ENCODE data around the gene PROSER3. TPM values are rescaled to one million over a fixed set of nuclear protein-coding genes. Genes with fewer than 3 reads are reported as not detected.

Gene PROSER3
- total RNA-seq, 4 donors from 2014 or later: 10.1 to 17.1 (median 13.4) TPM

DNA sequence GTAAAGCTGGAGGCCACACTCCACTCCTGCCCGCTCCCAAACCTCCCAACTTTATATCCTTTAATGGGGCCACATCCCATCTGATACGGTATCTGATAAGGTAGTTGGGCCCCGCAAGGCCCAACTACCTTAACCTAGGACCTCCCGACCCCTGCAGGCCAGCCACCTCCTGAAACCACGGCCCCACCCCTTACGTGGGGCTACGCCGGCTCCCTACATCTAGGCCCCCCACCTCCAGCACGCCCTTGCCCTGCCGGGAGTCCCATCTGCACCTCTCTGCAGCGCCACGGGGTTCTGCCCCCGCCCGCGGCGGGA lies 17.9 kb upstream of the PROSER3 start:
- Histone ChIP-seq H3K4me1 (peaks cover 0 to 48% (median 15%) of the 10 kb centered on the region in 3 donors), H3K27me3 (no peaks in the 10 kb centered on the region), H3K36me3 (peaks cover 0 to 58% of the 10 kb centered on the region in 2 donors), H3K9me3 (no peaks in the 10 kb centered on the region), H3K27ac (peak overlapping the region; percentile 40 to 91 (median 87)), H3K4me3 (peak overlapping the region; percentile 36 to 60)
- TF ChIP-seq POLR2AphosphoS5 (IDR thresholded peaks at IDR 0.05) (no peak), POLR2A (IDR thresholded peaks at IDR 0.05) (peak in 1 of 2 donors; percentile 32), EP300 (IDR thresholded peaks at IDR 0.05) (no peak)
- TF ChIP-seq, protein P1, sequence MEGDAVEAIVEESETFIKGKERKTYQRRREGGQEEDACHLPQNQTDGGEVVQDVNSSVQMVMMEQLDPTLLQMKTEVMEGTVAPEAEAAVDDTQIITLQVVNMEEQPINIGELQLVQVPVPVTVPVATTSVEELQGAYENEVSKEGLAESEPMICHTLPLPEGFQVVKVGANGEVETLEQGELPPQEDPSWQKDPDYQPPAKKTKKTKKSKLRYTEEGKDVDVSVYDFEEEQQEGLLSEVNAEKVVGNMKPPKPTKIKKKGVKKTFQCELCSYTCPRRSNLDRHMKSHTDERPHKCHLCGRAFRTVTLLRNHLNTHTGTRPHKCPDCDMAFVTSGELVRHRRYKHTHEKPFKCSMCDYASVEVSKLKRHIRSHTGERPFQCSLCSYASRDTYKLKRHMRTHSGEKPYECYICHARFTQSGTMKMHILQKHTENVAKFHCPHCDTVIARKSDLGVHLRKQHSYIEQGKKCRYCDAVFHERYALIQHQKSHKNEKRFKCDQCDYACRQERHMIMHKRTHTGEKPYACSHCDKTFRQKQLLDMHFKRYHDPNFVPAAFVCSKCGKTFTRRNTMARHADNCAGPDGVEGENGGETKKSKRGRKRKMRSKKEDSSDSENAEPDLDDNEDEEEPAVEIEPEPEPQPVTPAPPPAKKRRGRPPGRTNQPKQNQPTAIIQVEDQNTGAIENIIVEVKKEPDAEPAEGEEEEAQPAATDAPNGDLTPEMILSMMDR (IDR thresholded peaks at IDR 0.05): peak in 1 of 4 experiments; percentile 9
- no peak for ATAC-seq
- 0% methylated on average over 3 of the region's 16 CpGs; no CpG with 5 or more reads in 1 of the 2 donors for WGBS, 2 donors (ENCODE audit: low coverage in 1 of 2)

- Histone ChIP-seq H3K9me3 (no peaks in the 10 kb centered on the region), H3K4me1 (peaks cover 0 to 48% (median 15%) of the 10 kb centered on the region in 3 donors), H3K36me3 (peaks cover 0 to 53% of the 10 kb centered on the region in 2 donors), H3K27me3 (no peaks in the 10 kb centered on the region), H3K27ac (peak overlapping the region; percentile 54 to 91 (median 87)), H3K4me3 (peak overlapping the region; percentile 39 to 60)
- TF ChIP-seq EP300 (IDR thresholded peaks at IDR 0.05) (no peak), POLR2A (IDR thresholded peaks at IDR 0.05) (peak; percentile 31 to 39), POLR2AphosphoS5 (IDR thresholded peaks at IDR 0.05) (peak; percentile 90)
- TF ChIP-seq, protein P1 (IDR thresholded peaks at IDR 0.05): peak in 2 of 4 experiments; percentile 29 to 38
- WGBS, 2 donors (ENCODE audit: low coverage in 1 of 2): 0 to 1% methylated on average over 2 to 13 of the region's 63 CpGs
- peak; percentile 88 for ATAC-seq
Measured at GRCh38 chr19:35740423-35741202, 17.4 kb upstream of the PROSER3 start.

- Histone ChIP-seq H3K4me1 (peaks cover 0 to 53% (median 19%) of the 10 kb centered on the region in 3 donors), H3K27me3 (no peaks in the 10 kb centered on the region), H3K36me3 (peaks cover 0 to 47% of the 10 kb centered on the region in 2 donors), H3K27ac (peak overlapping the region; percentile 54 to 91 (median 87)), H3K9me3 (no peaks in the 10 kb centered on the region), H3K4me3 (peak overlapping the region; percentile 39 to 60)
- 20% methylated on average over 1 of the region's 12 CpGs; no CpG with 5 or more reads in 1 of the 2 donors for WGBS, 2 donors (ENCODE audit: low coverage in 1 of 2)
- no peak for ATAC-seq
- TF ChIP-seq POLR2A (IDR thresholded peaks at IDR 0.05): no peak
- no peak for TF ChIP-seq POLR2AphosphoS5 (IDR thresholded peaks at IDR 0.05)
- TF ChIP-seq, protein P1 (IDR thresholded peaks at IDR 0.05): no peak
- TF ChIP-seq EP300 (IDR thresholded peaks at IDR 0.05): no peak
Measured at GRCh38 chr19:35741203-35741515, 16.8 kb upstream of the PROSER3 start.

DNA sequence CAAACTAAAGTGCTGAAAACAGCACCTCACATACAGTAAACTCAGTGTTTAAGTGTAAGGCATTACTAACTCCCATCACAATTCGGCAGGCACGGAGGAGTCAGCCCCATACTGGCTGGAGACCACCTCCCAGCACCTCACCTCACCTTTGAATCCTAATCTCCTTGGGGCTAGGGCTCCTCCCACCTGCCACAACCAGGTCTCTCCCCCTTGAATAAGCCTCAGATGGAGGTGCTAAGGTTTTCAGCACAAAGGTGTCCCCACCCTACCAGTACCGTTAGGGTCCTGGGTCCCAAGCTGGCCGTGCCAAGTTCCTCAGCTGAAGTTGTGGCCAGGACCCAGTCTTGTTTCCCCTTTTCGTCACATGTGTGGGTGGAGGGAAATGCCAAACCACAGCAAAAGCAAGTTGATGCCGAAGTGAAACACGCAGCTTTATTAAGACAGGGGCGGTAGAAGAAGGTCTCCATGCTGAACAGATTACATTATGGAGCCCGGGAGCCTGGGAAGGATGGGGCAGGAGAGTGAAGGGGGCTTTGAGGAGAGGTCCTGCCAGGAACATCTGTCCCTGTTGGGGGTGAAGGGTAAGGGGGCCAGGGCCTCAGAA lies 15.8 kb upstream of the PROSER3 start, which contains the start of gene IGFLR1:
Gene IGFLR1, minus strand, starts transcription at position 332 of the 604 bp plus-strand sequence. CDS start 1,272 bp downstream, outside the sequence.
- peak within 1 kb of the TSS; percentile 54 to 91 (median 87) for H3K27ac ChIP-seq
- peaks cover 0 to 63% (median 24%) of the 10 kb centered on the region in 3 donors for H3K4me1 ChIP-seq
- peak within 1 kb of the TSS in 1 of 2 donors; percentile 60 for H3K4me3 ChIP-seq
- H3K9me3 ChIP-seq: no peaks in the 10 kb centered on the region
- 65 to 79% methylated on average over 2 to 6 of the region's 9 CpGs for WGBS, 2 donors (ENCODE audit: low coverage in 1 of 2)
- TF ChIP-seq EP300 (IDR thresholded peaks at IDR 0.05): no peak
- no peak for TF ChIP-seq POLR2AphosphoS5 (IDR thresholded peaks at IDR 0.05)
- TF ChIP-seq, protein P1 (IDR thresholded peaks at IDR 0.05): no peak
- no peak for TF ChIP-seq POLR2A (IDR thresholded peaks at IDR 0.05)
- no peak for ATAC-seq
- peaks cover 0 to 40% of the 10 kb centered on the region in 2 donors for H3K36me3 ChIP-seq
- no peaks in the 10 kb centered on the region for H3K27me3 ChIP-seq

Data from gastroesophageal sphincter (tissue), 4 donors.